Measurements from ENCODE around the gene AMBRA1. TPM values are rescaled to one million over a fixed set of nuclear protein-coding genes. Genes with fewer than 3 reads are reported as not detected.

AMBRA1 gene
- polyA plus RNA-seq, 1 donor: 25.3 TPM

GRCh38 chr11:46437122-46437689 lies 156.6 kb downstream of the AMBRA1 start:
- no peak for DNase-seq

- no peak for DNase-seq
Measured at GRCh38 chr11:46436113-46436512, 157.7 kb downstream of the AMBRA1 start.

GRCh38 chr11:46435679-46436078 lies 158.1 kb downstream of the AMBRA1 start:
- DNase-seq: no peak

GRCh38 chr11:46431211-46431610 lies 162.6 kb downstream of the AMBRA1 start:
- no peak for DNase-seq

- DNase-seq: no peak
Measured at GRCh38 chr11:46429717-46430116, 164.1 kb downstream of the AMBRA1 start.

- no peak for DNase-seq
Measured at GRCh38 chr11:46427364-46427763, 166.5 kb downstream of the AMBRA1 start.

- no peak for DNase-seq
Measured at GRCh38 chr11:46426233-46426991, 167.4 kb downstream of the AMBRA1 start.

- no peak for DNase-seq
Measured at GRCh38 chr11:46422588-46422987, 171.2 kb downstream of the AMBRA1 start.

GRCh38 chr11:46421257-46421880 lies 172.5 kb downstream of the AMBRA1 start:
- DNase-seq: no peak

- no peak for DNase-seq
Measured at GRCh38 chr11:46420513-46420912, 173.3 kb downstream of the AMBRA1 start.

GRCh38 chr11:46418751-46419150 lies 175.1 kb downstream of the AMBRA1 start:
- DNase-seq: no peak

- DNase-seq: no peak
Measured at GRCh38 chr11:46417711-46418110, 176.1 kb downstream of the AMBRA1 start.

- DNase-seq: no peak
Measured at GRCh38 chr11:46414879-46415278, 178.9 kb downstream of the AMBRA1 start.

GRCh38 chr11:46414466-46414796 lies 179.4 kb downstream of the AMBRA1 start:
- DNase-seq: no peak

- DNase-seq: no peak
Measured at GRCh38 chr11:46413760-46414465, 179.9 kb downstream of the AMBRA1 start.

- no peak for DNase-seq
Measured at GRCh38 chr11:46410021-46410420, 183.8 kb downstream of the AMBRA1 start.

- DNase-seq: no peak
Measured at GRCh38 chr11:46408407-46408986, 185.3 kb downstream of the AMBRA1 start.

- DNase-seq: no peak
Measured at GRCh38 chr11:46407635-46408034, 186.2 kb downstream of the AMBRA1 start.

GRCh38 chr11:46404476-46405017 lies 189.3 kb downstream of the AMBRA1 start:
- DNase-seq: no peak

GRCh38 chr11:46402957-46403902 lies 190.6 kb downstream of the AMBRA1 start:
- no peak for DNase-seq

- DNase-seq: no peak
Measured at GRCh38 chr11:46397526-46397925, 196.3 kb downstream of the AMBRA1 start.
